IMR-90 (cell line): ENCODE data around the gene MINK1. TPM values are rescaled to one million over a fixed set of nuclear protein-coding genes. Genes with fewer than 3 reads are reported as not detected.

Experiments used
- ATAC-seq: fragments of 200-7000 bp; cut with Tn5 transposase; 2 replicates; pipeline ENCODE4 v1.9.1; 2020; ENCODE audit warnings: low read depth, mild to moderate bottlenecking, moderate library complexity
- BruUV-seq: library from RNA; stranded (reverse); fragments of 400-500 nt; replicated peaks from 2 replicates; lab custom pipeline; 2021; lab: Mats Ljungman, UMichigan
- CTCF ChIA-PET: fragments of 300-600 bp; formaldehyde crosslinking; extraction: SDS; loops from one replicate; lab custom pipeline; 2021; ENCODE audit warnings: antibody characterized with exemption; lab: Yijun Ruan, JAX
- POLR2A ChIA-PET: fragments of 300-600 bp; sonication (Branson Sonifier 250); formaldehyde crosslinking; loops from one replicate; lab custom pipeline; 2022; ENCODE audit warnings: antibody characterized with exemption; ENCODE audit not compliant: unreplicated experiment; lab: Charles Lee
- DNase-seq: peaks from one replicate; pipeline ENCODE4 v3.0.0; 2013
- H2AFZ ChIP-seq: replicated peaks from 2 replicates; pipeline ENCODE3; 2013; ENCODE audit warnings: low read length, mild to moderate bottlenecking; ENCODE audit not compliant: poor library complexity
- H2AK5ac ChIP-seq: 2 replicates; pipeline ENCODE4 v1.6.1; 2013; ENCODE audit warnings: low read depth, low read length, inconsistent platforms
- H2AK9ac ChIP-seq: replicated peaks from 2 replicates; pipeline ENCODE3; 2013; ENCODE audit warnings: mild to moderate bottlenecking, low read depth, low read length, moderate library complexity; ENCODE audit not compliant: poor library complexity
- H2BK120ac ChIP-seq: 2 replicates; pipeline ENCODE4 v1.6.1; 2013; ENCODE audit warnings: low read depth, low read length, inconsistent platforms
- H2BK15ac ChIP-seq: 3 replicates; pipeline ENCODE4 v1.6.1; 2013; ENCODE audit warnings: low read depth, low read length, inconsistent platforms
- H2BK20ac ChIP-seq: 2 replicates; pipeline ENCODE4 v1.6.1; 2013; ENCODE audit warnings: low read depth, mild to moderate bottlenecking, inconsistent platforms, low read length, moderate library complexity
- H2BK5ac ChIP-seq: 2 replicates; pipeline ENCODE4 v1.6.1; 2013; ENCODE audit warnings: mild to moderate bottlenecking, low read depth, low read length, inconsistent platforms; ENCODE audit not compliant: poor library complexity, severe bottlenecking
- H3K14ac ChIP-seq: replicated peaks from 2 replicates; pipeline ENCODE4 v1.6.1; 2013; ENCODE audit warnings: low read depth, low read length, inconsistent platforms
- H3K18ac ChIP-seq: 2 replicates; pipeline ENCODE4 v1.6.1; 2013; ENCODE audit warnings: low read depth, low read length, control low read depth
- H3K23ac ChIP-seq: 2 replicates; pipeline ENCODE4 v1.6.1; 2013; ENCODE audit warnings: low read depth, low read length, inconsistent platforms
- H3K27ac ChIP-seq: 2 replicates; pipeline ENCODE4 v1.5.1; 2013; ENCODE audit warnings: mild to moderate bottlenecking, control low read depth, low read length; ENCODE audit not compliant: insufficient read depth
- H3K27me3 ChIP-seq: 2 replicates; pipeline ENCODE4 v1.6.1; 2013; ENCODE audit warnings: low read length; ENCODE audit not compliant: control insufficient read depth, insufficient read depth
- H3K36me3 ChIP-seq: 2 replicates; pipeline ENCODE4 v1.6.1; 2013; ENCODE audit warnings: low read length, mixed read lengths; ENCODE audit not compliant: control insufficient read depth, insufficient read depth
- H3K4ac ChIP-seq: 2 replicates; pipeline ENCODE4 v1.6.1; 2013; ENCODE audit warnings: low read depth, low read length, inconsistent platforms
- H3K4me1 ChIP-seq: 2 replicates; pipeline ENCODE4 v1.6.1; 2013; ENCODE audit warnings: low read length, mixed read lengths; ENCODE audit not compliant: control insufficient read depth, insufficient read depth
- H3K4me2 ChIP-seq: 2 replicates; pipeline ENCODE4 v1.6.1; 2013; ENCODE audit warnings: low read depth, mild to moderate bottlenecking, control low read depth, low read length, moderate library complexity
- H3K4me3 ChIP-seq: 2 replicates; pipeline ENCODE4 v1.5.1; 2013; ENCODE audit warnings: low read depth, mild to moderate bottlenecking, control low read depth, low read length, moderate library complexity; ENCODE audit not compliant: insufficient read depth
- H3K56ac ChIP-seq: 2 replicates; pipeline ENCODE4 v1.6.1; 2013; ENCODE audit warnings: low read length, inconsistent platforms; ENCODE audit not compliant: insufficient read depth; ENCODE audit errors: extremely low read depth
- H3K79me1 ChIP-seq, 2 experiments: 2 replicates each; pipeline ENCODE4 v1.6.1; 2013; ENCODE audit warnings: low read length in 2 of 2, inconsistent platforms in 1 of 2, low read depth in 1 of 2
- H3K9ac ChIP-seq: 2 replicates; pipeline ENCODE4 v1.6.1; 2013; ENCODE audit warnings: low read depth, low read length, control low read depth
- H3K9me1 ChIP-seq: 2 replicates; pipeline ENCODE4 v1.6.1; 2013; ENCODE audit warnings: low read length, inconsistent platforms; ENCODE audit not compliant: insufficient read depth
- H3K9me3 ChIP-seq: 2 replicates; pipeline ENCODE4 v1.6.1; 2013; ENCODE audit warnings: low read length; ENCODE audit not compliant: control insufficient read depth, insufficient read depth
- H4K20me1 ChIP-seq: 2 replicates; pipeline ENCODE4 v1.6.1; 2013; ENCODE audit warnings: low read length, inconsistent platforms; ENCODE audit not compliant: insufficient read depth
- H4K5ac ChIP-seq: 2 replicates; pipeline ENCODE4 v1.6.1; 2013; ENCODE audit warnings: mild to moderate bottlenecking, low read depth, low read length, control low read depth
- H4K8ac ChIP-seq, 2 experiments: 2 replicates each; pipeline ENCODE4 v1.6.1; 2013; ENCODE audit warnings: low read depth in 2 of 2, low read length in 2 of 2, control low read depth in 1 of 2, inconsistent platforms in 1 of 2
- H4K91ac ChIP-seq: 2 replicates; pipeline ENCODE4 v1.6.1; 2013; ENCODE audit warnings: low read depth, low read length, inconsistent platforms; ENCODE audit not compliant: insufficient read depth
- RAD21 ChIP-seq: IDR thresholded peaks from 2 replicates; pipeline ENCODE4 v1.6.1; 2012; ENCODE audit warnings: low read length, improper control_type of control experiment
- RCOR1 ChIP-seq: IDR thresholded peaks from 2 replicates; pipeline ENCODE4 v1.6.1; 2012; ENCODE audit warnings: mild to moderate bottlenecking, low read length, improper control_type of control experiment; ENCODE audit not compliant: insufficient replicate concordance
- RFX5 ChIP-seq: IDR thresholded peaks from 2 replicates; pipeline ENCODE4 v1.8.0; 2012; ENCODE audit warnings: low read depth, mild to moderate bottlenecking, low read length, moderate library complexity
- SMC3 ChIP-seq: fragments of 150-350 bp; IDR thresholded peaks from 2 replicates; pipeline ENCODE4 v1.6.1; 2016; ENCODE audit warnings: low read depth, mild to moderate bottlenecking, antibody characterized with exemption, low read length, moderate library complexity
- WGBS, 2 experiments: methylation state at CpG; one replicate each; pipeline versions ENCODE4 v1.1.5 to v1.1.7; 2013; ENCODE audit warnings: missing lambda C conversion rate in 2 of 2; ENCODE audit not compliant: insufficient read length in 1 of 2; ENCODE audit errors: extremely low coverage in 2 of 2; 5-methylcytosine and 5-hydroxymethylcytosine counted together
- dilution Hi-C: fragments of 300-500 bp; cut with HindIII; formaldehyde crosslinking; loops from one replicate; pipeline ENCODE4 v1.14.3; 2018; ENCODE audit warnings: low sequenced_read_pairs; ENCODE audit not compliant: unreplicated experiment
- in situ Hi-C: fragments of 300-500 bp; cut with MboI; formaldehyde crosslinking; loops from 3 replicates; pipeline ENCODE4 v1.14.3; 2019; ENCODE audit warnings: low sequenced_read_pairs, inconsistent platforms, mixed read lengths
- intact Hi-C: fragments of 100-400 bp; cut with micrococcal nuclease; formaldehyde crosslinking; loops from 2 replicates; pipeline ENCODE4 v1.10.0; 2022
- polyA plus RNA-seq, 3 experiments: library from polyadenylated mRNA; depleted of rRNA; stranded (reverse); fragments of >200 nt; gene quantifications; 2 replicates each; pipeline ENCODE4 v1.2.3, GENCODE V29; 2012; ENCODE audit warnings: low replicate concordance in 1 of 3
- total RNA-seq: library from RNA; depleted of rRNA; stranded (reverse); fragments of >200 nt; gene quantifications from 2 replicates; pipeline ENCODE4 v1.2.3, GENCODE V29; 2012
- TF ChIP-seq, protein P1 (sequence below): fragments of 150-350 bp; IDR thresholded peaks from 2 replicates; pipeline ENCODE4 v1.6.1; 2016; ENCODE audit warnings: low read depth, mild to moderate bottlenecking, low read length, moderate library complexity, borderline replicate concordance
- TF ChIP-seq, protein P2 (sequence below): conservative IDR thresholded peaks from 2 replicates; pipeline ENCODE4 v1.5.1; 2012; ENCODE audit warnings: mild to moderate bottlenecking, low read depth, low read length, improper control_type of control experiment

The MINK1 gene
- total and polyA plus RNA-seq, 2 of the 4 experiments (the other 2 are of a cell fraction), result 12.2 to 40.9 TPM

DNA sequence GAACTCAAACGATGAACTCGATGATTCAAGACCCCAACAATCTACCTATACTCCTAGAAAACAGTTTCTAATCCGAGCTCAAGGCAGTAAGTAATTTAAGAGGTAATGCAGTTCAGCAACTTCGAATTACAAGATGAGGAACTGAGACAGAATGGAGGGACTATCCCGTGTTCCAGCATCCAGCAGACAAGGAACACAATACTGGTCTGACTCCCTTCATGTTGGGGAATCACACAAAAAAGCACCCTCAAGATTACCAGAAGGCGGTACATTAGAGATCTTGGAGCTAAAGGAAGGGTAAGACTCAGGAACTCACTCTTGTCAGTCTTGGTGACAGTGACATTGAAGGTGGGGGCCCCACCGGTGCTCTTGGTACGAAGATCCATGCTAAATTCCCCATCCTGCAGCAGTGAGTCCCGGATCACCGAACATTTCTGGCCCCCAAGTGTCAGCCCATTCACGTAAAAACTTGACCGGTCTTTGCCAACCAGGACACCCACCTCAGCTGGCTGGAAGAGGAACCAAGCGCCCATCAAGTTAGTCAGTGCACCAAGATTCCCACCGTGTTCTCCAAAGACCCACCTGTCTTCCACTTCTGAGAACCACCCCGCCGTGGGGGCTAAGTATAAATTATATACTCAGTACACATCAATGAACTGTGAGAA is 113.3 kb downstream of the MINK1 start (continued):
- TF ChIP-seq SMC3, result no peak

DNA sequence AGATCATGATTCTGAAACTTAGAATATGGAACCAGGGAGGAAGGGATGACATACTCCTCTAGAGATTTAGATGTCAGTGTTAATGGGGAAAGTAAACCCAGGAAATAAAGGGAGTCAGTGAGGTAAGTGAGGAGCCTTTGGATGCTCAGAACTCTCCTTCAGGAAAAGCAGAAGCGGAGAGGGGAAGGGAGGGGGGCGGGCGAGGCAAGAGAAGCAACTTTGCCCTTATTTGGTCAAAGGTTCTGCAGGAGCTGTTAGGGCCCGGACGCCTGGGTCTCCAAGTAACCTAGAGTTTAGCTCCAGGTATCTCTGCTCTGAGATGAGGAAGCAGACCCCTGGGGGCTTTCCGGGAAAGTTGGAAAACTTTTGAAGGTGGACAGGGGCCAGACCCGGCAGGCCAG is 113.9 kb downstream of the MINK1 start:
- H4K8ac ChIP-seq, result peak overlapping the region; percentile 80 to 95
- intact Hi-C loops (no loop called here), in situ Hi-C loops (no loop called here), dilution Hi-C loops (no loop called here)
- peak overlapping the region; percentile 78 for H3K4me2 ChIP-seq
- peak overlapping the region; percentile 47 for H2AK5ac ChIP-seq
- CTCF ChIA-PET, result no interaction called here
- H2BK120ac ChIP-seq, result peak overlapping the region; percentile 49; the same call in 1 of the 2 replicates
- H3K18ac ChIP-seq, result peak overlapping the region; percentile 39; the same call in 1 of the 2 replicates
- POLR2A ChIA-PET, result interaction anchor here (0.6 to 3.5 kb wide), 2 partner anchors 20 to 70 kb away, joined by 3 to 19 read pairs; partner anchors contain the start of gene SPAG7
- H3K27ac ChIP-seq, result peak overlapping the region; percentile 96
- peak overlapping the region; percentile 94 for H3K56ac ChIP-seq
- peak overlapping the region; percentile 97 for H3K9ac ChIP-seq
- H2BK15ac ChIP-seq, result peak overlapping the region; percentile 25; the same call in 1 of the 3 replicates
- H3K9me3 ChIP-seq, result no peaks in the 10 kb centered on the region
- H2AK9ac ChIP-seq, result peak overlapping the region; percentile 95
- H4K20me1 ChIP-seq, result peaks cover 64% of the 10 kb centered on the region
- peaks cover 25% of the 10 kb centered on the region for H3K4me1 ChIP-seq
- no peak for DNase-seq
- peaks cover 14 to 51% of the 10 kb centered on the region in 2 experiments; a peak in 3 of 4 replicates for H3K79me1 ChIP-seq
- peak overlapping the region; percentile 98 for H2BK5ac ChIP-seq
- TF ChIP-seq RAD21 (no peak), RCOR1 (no peak), RFX5 (no peak)
- TF ChIP-seq, protein P1, sequence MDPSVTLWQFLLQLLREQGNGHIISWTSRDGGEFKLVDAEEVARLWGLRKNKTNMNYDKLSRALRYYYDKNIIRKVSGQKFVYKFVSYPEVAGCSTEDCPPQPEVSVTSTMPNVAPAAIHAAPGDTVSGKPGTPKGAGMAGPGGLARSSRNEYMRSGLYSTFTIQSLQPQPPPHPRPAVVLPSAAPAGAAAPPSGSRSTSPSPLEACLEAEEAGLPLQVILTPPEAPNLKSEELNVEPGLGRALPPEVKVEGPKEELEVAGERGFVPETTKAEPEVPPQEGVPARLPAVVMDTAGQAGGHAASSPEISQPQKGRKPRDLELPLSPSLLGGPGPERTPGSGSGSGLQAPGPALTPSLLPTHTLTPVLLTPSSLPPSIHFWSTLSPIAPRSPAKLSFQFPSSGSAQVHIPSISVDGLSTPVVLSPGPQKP, result no peak; the same call in 1 of the 2 replicates
- TF ChIP-seq, protein P2, sequence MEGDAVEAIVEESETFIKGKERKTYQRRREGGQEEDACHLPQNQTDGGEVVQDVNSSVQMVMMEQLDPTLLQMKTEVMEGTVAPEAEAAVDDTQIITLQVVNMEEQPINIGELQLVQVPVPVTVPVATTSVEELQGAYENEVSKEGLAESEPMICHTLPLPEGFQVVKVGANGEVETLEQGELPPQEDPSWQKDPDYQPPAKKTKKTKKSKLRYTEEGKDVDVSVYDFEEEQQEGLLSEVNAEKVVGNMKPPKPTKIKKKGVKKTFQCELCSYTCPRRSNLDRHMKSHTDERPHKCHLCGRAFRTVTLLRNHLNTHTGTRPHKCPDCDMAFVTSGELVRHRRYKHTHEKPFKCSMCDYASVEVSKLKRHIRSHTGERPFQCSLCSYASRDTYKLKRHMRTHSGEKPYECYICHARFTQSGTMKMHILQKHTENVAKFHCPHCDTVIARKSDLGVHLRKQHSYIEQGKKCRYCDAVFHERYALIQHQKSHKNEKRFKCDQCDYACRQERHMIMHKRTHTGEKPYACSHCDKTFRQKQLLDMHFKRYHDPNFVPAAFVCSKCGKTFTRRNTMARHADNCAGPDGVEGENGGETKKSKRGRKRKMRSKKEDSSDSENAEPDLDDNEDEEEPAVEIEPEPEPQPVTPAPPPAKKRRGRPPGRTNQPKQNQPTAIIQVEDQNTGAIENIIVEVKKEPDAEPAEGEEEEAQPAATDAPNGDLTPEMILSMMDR, result no peak
- peak overlapping the region; percentile 98 for H3K4me3 ChIP-seq
- no TSS peak for BruUV-seq
- H3K14ac ChIP-seq, result peak overlapping the region; percentile 95
- H2AFZ ChIP-seq, result no peak overlapping the region
- 0% methylated on average over 2 of the region's 7 CpGs; no CpG with 5 or more reads in 1 of the 2 experiments for WGBS, 2 experiments
- H3K4ac ChIP-seq, result peak overlapping the region; percentile 85
- H3K27me3 ChIP-seq, result no peaks in the 10 kb centered on the region
- ATAC-seq, result no peak
- peaks cover 19% of the 10 kb centered on the region; the same call in 1 of the 2 replicates for H3K9me1 ChIP-seq
- H3K36me3 ChIP-seq, result peaks cover 41% of the 10 kb centered on the region
- H2BK20ac ChIP-seq, result no peak overlapping the region
- peak overlapping the region; percentile 81 for H3K23ac ChIP-seq
- H4K91ac ChIP-seq, result peak overlapping the region; percentile 21; the same call in 1 of the 2 replicates
- peak overlapping the region; percentile 28 for H4K5ac ChIP-seq
